ENCODE data around the gene CEP70. TPM values are rescaled to one million over a fixed set of nuclear protein-coding genes. Genes with fewer than 3 reads are reported as not detected.

Gene CEP70
- total RNA-seq, 2 donors from 2014 or later: 31.6 to 45.4 TPM

GRCh38 chr3:138471481-138471880 is 122.6 kb downstream of the CEP70 start:
- no peak for TF ChIP-seq CTCF (IDR thresholded peaks at IDR 0.05)
- H3K9me3 ChIP-seq: no peaks in the 10 kb centered on the region
- no peak overlapping the region for H3K4me3 ChIP-seq
- no peaks in the 10 kb centered on the region for H3K4me1 ChIP-seq
- H3K27ac ChIP-seq: no peak overlapping the region
- H3K36me3 ChIP-seq: no peaks in the 10 kb centered on the region
- intact Hi-C loops (cut with DNase I): no loop called here
- no peaks in the 10 kb centered on the region for H3K27me3 ChIP-seq
- no peak for DNase-seq
- H3K9ac ChIP-seq (ENCODE audit: low read depth in 2 of 2, low read length in 2 of 2): no peak overlapping the region

GRCh38 chr3:138470687-138471086 is 123.4 kb downstream of the CEP70 start:
- TF ChIP-seq CTCF (IDR thresholded peaks at IDR 0.05): no peak
- H3K27ac ChIP-seq: no peak overlapping the region
- no peaks in the 10 kb centered on the region for H3K36me3 ChIP-seq
- no peak overlapping the region for H3K4me3 ChIP-seq
- H3K27me3 ChIP-seq: no peaks in the 10 kb centered on the region
- no peaks in the 10 kb centered on the region for H3K4me1 ChIP-seq
- intact Hi-C loops (cut with DNase I): no loop called here
- no peak for DNase-seq
- H3K9me3 ChIP-seq: no peaks in the 10 kb centered on the region
- H3K9ac ChIP-seq (ENCODE audit: low read depth in 2 of 2, low read length in 2 of 2): no peak overlapping the region

- TF ChIP-seq CTCF (IDR thresholded peaks at IDR 0.05): no peak
- no peaks in the 10 kb centered on the region for H3K36me3 ChIP-seq
- no peak overlapping the region for H3K9ac ChIP-seq (ENCODE audit: low read depth in 2 of 2, low read length in 2 of 2)
- no peaks in the 10 kb centered on the region for H3K27me3 ChIP-seq
- no peak for DNase-seq
- H3K27ac ChIP-seq: no peak overlapping the region
- H3K9me3 ChIP-seq: no peaks in the 10 kb centered on the region
- intact Hi-C loops (cut with DNase I): no loop called here
- no peaks in the 10 kb centered on the region for H3K4me1 ChIP-seq
- no peak overlapping the region for H3K4me3 ChIP-seq
Measured at GRCh38 chr3:138469874-138470273, 124.2 kb downstream of the CEP70 start.

- no peak for TF ChIP-seq CTCF (IDR thresholded peaks at IDR 0.05)
- H3K27me3 ChIP-seq: no peaks in the 10 kb centered on the region
- no peak overlapping the region for H3K4me3 ChIP-seq
- no peak for DNase-seq
- H3K27ac ChIP-seq: no peak overlapping the region
- no peak overlapping the region for H3K9ac ChIP-seq (ENCODE audit: low read depth in 2 of 2, low read length in 2 of 2)
- H3K36me3 ChIP-seq: no peaks in the 10 kb centered on the region
- intact Hi-C loops (cut with DNase I): no loop called here
- H3K4me1 ChIP-seq: no peaks in the 10 kb centered on the region
- H3K9me3 ChIP-seq: no peaks in the 10 kb centered on the region
Measured at GRCh38 chr3:138468886-138469285, 125.2 kb downstream of the CEP70 start.

GRCh38 chr3:138468451-138468850 is 125.6 kb downstream of the CEP70 start:
- Histone ChIP-seq H3K9me3 (no peaks in the 10 kb centered on the region), H3K4me3 (no peak overlapping the region), H3K4me1 (no peaks in the 10 kb centered on the region), H3K27ac (no peak overlapping the region), H3K9ac (ENCODE audit: low read depth in 2 of 2, low read length in 2 of 2) (no peak overlapping the region), H3K27me3 (no peaks in the 10 kb centered on the region), H3K36me3 (no peaks in the 10 kb centered on the region)
- no peak for DNase-seq
- intact Hi-C loops (cut with DNase I): no loop called here
- TF ChIP-seq CTCF (IDR thresholded peaks at IDR 0.05): no peak

- no peak for TF ChIP-seq CTCF (IDR thresholded peaks at IDR 0.05)
- no peaks in the 10 kb centered on the region for H3K36me3 ChIP-seq
- DNase-seq: no peak
- no peak overlapping the region for H3K9ac ChIP-seq (ENCODE audit: low read depth in 2 of 2, low read length in 2 of 2)
- H3K4me1 ChIP-seq: no peaks in the 10 kb centered on the region
- no peaks in the 10 kb centered on the region for H3K27me3 ChIP-seq
- intact Hi-C loops (cut with DNase I): no loop called here
- H3K4me3 ChIP-seq: no peak overlapping the region
- H3K9me3 ChIP-seq: no peaks in the 10 kb centered on the region
- H3K27ac ChIP-seq: no peak overlapping the region
Measured at GRCh38 chr3:138467931-138468330, 126.1 kb downstream of the CEP70 start.

All from colonic mucosa (tissue), 4 donors.